Activated CD4-positive, alpha-beta T cell treated with anti-CD3 and anti-CD28 coated beads for 1 hour (primary cell): ENCODE measurements around the gene HNRNPUL1.
"Not testable (repeated sequence)": the region's sequence is repeated elsewhere in the genome, so short reads cannot be mapped to it uniquely, and the experiment has no call there.

Experiments used
- DNase-seq: peaks from one replicate; pipeline ENCODE4 v3.0.0-alpha.2; 2020

HNRNPUL1 gene

GRCh38 chr19:41263850-41264580, at the start of gene HNRNPUL1:
TSS of gene HNRNPUL1 (plus strand) at chr19:41264372. CDS start at chr19:41264504, 132 bp downstream.
- DNase-seq = peak; percentile 99

DNA sequence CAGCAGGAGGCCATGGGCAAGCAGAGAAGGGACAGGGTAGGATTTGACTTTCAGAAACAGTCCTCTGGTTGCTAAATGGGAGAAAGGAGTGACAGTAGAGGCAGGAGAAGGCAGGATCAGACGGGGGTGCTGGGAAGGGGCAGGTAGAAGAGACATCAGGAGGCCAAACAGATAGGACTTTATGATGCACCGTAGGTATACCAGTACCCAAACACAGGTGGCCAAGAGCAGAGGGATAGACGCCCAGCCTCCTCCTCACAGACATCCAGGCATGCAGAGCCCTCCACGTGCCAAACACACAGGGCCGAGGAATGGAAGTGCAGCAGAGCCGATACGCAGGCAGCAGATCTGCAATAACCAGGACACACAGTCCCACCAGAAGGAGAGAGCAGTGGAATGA, 46.4 kb upstream of the HNRNPUL1 start:
- DNase-seq = no peak

- DNase-seq = no peak
Measured at GRCh38 chr19:41218249-41218614, 45.9 kb upstream of the HNRNPUL1 start.

GRCh38 chr19:41218615-41219507, 45.3 kb upstream of the HNRNPUL1 start, which contains the start of gene AXL:
TSS of gene AXL (plus strand) at chr19:41219223. CDS start at chr19:41219393, 170 bp downstream.
- DNase-seq = no peak

DNA sequence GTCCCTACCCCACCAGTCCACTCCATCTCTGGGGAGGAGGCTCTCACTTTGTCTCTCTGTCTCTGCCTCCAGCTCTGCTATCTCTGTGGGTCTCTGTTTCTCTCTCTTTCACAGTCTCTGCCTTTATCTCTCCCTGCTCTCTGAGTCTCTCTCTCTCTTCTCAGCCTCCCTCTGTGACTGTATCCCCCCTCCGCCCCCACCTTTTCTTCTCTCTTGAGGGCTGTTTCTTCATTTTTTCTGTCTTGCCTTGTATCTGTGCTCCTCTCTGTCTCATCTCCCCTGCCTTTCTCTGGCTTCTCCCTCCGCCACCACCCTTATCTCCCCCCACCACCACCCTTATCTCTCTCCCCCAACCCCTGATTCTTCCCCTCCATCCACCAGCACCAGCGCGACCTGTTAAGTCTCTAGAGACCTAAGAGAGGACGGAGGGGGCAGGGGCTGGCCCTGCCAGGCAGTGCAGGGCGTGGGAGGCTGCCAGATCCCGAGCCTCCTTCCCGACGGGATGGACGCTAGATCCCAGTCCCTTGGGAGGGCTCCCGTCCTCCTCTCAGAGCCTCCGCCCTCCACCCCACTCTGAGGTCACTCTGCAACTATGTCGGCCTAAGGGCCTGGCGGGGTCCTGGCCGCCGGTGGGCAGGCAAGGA, 44.1 kb upstream of the HNRNPUL1 start:
- no peak for DNase-seq

- no peak for DNase-seq
Measured at GRCh38 chr19:41220811-41221210, 43.4 kb upstream of the HNRNPUL1 start.

GRCh38 chr19:41221514-41222205, 42.5 kb upstream of the HNRNPUL1 start:
- no peak for DNase-seq

- no peak for DNase-seq
Measured at GRCh38 chr19:41222240-41222639, 41.9 kb upstream of the HNRNPUL1 start.

DNA sequence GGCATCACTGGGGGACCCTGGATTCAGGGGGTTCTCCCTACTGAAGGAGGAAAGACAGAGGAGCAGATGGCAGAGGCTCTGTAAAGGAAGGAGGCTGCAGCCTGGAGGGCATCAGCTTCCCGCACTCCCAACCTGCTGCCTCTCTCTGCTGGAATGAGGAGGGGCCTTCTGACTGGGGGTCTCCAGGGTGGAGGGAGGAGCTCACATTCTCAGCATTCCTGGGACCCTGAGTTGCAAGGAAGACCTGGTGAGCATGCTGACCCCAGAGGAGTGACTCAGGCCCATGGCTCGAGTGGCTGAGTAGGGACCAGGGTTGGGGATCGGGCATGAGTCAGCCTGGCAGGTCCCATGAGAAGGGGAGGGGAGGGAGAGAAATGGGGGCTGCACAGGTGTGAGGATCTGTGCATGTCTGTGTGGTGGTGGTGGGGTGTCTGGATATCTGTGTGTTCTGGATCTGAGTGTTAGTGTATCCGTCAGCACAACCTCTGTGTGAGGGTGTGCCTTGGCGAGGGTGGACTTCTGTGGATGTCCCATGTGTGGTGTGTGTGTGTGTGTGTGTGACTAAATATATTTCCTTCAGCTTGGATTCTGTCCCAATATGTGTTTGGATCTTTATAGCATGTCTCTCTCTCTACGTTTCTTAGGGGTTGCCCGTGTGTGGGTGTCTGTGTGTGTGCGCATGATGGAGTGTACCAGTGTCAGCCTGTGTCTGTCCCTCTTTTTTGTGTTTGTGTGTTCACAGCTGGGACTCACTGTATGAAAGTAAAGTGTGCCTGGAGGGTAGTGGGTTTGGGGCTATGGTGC, 40.5 kb upstream of the HNRNPUL1 start:
- no peak for DNase-seq

GRCh38 chr19:41224632-41225031, 39.5 kb upstream of the HNRNPUL1 start:
- no peak for DNase-seq

GRCh38 chr19:41225238-41226052, 38.7 kb upstream of the HNRNPUL1 start:
- DNase-seq = peak; percentile 12

GRCh38 chr19:41226053-41226873, 37.9 kb upstream of the HNRNPUL1 start:
- DNase-seq = peak; percentile 25

DNA sequence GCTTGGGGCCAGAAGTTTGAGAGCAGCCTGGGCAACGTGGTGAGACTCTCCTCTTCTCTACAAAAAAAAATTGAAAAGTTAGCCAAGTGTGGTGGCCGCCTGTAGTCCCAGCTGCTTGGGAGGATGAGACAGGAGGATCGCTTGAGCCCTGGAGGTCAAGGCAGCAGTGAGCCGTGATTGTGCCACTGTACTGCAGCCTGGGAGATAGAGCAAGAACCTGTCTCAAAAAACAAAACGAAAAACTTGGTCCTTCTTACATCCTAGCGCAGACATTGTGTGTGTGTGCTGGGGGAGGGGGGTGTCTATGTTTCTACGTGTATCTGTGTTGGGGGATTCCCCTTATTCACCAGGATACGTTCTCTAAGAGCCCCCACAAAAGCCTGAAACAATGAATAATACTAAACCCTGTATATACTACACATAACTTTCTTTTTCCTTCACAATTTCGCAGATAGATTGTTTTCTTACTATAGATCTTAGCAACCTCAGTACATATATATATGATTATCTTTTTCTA, 37.2 kb upstream of the HNRNPUL1 start:
- no peak for DNase-seq

DNA sequence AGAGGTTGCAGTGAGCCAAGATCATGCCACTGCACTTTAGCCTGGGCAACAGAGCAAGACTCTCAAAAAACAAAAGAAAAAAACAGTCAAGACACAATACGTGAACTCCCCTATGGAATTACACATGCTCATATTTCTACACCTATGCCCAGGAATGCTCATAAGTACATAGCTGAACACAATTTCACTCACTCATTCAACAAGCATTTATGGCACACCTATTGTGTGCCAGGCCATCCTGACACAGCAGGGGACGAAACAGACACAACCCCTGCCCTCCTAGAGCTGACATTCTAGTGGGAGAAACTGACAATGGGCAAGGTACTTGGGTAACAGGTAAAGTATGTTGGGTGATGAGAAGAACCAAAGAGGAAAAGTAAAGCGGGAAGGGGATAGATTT, 35.7 kb upstream of the HNRNPUL1 start:
- DNase-seq = no peak

GRCh38 chr19:41229338-41229737, 34.8 kb upstream of the HNRNPUL1 start:
- DNase-seq = not testable (repeated sequence)

DNA sequence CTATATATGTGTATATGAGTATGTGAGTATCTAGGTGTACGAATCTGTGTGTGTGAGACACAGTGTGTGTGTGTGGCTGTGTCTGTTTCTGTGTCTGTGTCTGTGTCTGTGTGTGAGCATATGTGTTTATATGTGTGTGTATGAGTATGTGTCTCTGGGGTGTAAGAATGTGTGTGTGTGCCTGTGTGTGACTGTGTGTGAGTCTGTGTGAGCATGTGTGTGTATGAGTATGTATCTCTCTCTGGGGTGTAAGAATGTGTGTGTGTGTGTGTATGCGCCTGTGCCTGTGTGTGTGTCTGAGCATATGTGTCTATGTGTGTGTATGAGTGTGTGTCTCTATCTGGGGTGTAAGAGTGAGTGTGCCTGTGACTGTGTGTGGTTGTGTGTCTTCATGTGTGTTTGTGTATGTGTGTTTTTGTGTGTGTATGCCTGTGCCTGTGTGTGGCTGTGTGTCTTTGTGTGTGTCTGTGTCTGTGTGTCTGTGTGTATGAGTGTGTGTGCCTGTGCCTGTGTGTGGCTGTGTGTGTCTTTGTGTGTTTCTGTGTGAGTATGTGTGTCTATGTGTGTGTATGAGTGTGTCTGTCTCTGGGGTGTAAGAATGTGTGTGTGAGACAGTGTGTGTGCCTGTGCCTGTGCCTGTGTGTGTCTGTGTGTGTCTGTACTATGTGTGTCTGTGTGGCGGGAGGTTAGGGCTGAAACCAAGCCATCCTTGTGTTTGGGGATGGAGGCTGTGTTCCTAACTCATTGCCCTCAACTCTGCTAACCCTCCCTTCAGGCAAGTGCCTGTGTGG, 33.9 kb upstream of the HNRNPUL1 start:
- no peak for DNase-seq

DNA sequence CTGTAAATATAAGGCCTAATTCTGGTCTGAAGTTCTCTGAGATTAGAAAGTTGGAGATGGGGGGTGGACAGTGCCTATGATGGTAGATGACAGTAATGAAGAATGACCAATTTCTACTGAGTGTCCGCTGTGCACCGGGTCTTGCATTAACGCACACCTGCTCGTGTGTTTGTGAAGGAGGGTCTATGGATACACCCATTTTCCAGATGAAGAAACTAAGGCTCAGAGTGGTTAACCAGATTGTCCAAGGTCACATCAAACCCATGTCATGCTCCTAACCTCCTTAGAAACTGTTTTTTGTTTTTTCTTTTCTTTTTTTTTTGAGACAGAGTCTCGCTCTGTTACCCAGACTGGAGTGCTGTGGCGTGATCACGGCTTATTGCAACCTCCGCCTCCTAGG, 31.5 kb upstream of the HNRNPUL1 start:
- no peak for DNase-seq

- DNase-seq = no peak
Measured at GRCh38 chr19:41233748-41234240, 30.4 kb upstream of the HNRNPUL1 start.
